ENCODE results near the gene CIAO3.

DNA sequence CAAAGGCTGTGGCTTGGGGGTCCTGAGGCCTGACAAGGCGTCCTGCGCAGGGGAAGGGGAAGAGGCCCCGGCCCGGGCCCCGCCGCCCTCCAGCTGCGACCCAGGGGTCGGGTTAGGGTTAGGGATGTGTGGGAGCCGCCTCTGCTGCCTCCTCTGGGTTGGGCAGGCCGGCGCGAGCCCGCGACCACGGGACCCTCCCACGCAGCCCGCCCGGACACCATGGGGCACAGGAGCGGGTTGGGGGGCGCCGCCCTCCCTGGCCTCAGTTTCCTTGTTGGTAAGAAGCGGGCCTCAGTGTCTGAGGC, 386 bp downstream of the CIAO3 start:
- TF ChIP-seq, protein P1, sequence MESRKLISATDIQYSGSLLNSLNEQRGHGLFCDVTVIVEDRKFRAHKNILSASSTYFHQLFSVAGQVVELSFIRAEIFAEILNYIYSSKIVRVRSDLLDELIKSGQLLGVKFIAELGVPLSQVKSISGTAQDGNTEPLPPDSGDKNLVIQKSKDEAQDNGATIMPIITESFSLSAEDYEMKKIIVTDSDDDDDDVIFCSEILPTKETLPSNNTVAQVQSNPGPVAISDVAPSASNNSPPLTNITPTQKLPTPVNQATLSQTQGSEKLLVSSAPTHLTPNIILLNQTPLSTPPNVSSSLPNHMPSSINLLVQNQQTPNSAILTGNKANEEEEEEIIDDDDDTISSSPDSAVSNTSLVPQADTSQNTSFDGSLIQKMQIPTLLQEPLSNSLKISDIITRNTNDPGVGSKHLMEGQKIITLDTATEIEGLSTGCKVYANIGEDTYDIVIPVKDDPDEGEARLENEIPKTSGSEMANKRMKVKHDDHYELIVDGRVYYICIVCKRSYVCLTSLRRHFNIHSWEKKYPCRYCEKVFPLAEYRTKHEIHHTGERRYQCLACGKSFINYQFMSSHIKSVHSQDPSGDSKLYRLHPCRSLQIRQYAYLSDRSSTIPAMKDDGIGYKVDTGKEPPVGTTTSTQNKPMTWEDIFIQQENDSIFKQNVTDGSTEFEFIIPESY (IDR thresholded peaks at IDR 0.05; ENCODE audit: extremely low read depth, insufficient replicate concordance, low read length) = no peak
- TF ChIP-seq SP1 (IDR thresholded peaks at IDR 0.05; ENCODE audit: low read depth) = no peak
- TF ChIP-seq, protein P2, sequence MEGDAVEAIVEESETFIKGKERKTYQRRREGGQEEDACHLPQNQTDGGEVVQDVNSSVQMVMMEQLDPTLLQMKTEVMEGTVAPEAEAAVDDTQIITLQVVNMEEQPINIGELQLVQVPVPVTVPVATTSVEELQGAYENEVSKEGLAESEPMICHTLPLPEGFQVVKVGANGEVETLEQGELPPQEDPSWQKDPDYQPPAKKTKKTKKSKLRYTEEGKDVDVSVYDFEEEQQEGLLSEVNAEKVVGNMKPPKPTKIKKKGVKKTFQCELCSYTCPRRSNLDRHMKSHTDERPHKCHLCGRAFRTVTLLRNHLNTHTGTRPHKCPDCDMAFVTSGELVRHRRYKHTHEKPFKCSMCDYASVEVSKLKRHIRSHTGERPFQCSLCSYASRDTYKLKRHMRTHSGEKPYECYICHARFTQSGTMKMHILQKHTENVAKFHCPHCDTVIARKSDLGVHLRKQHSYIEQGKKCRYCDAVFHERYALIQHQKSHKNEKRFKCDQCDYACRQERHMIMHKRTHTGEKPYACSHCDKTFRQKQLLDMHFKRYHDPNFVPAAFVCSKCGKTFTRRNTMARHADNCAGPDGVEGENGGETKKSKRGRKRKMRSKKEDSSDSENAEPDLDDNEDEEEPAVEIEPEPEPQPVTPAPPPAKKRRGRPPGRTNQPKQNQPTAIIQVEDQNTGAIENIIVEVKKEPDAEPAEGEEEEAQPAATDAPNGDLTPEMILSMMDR (IDR thresholded peaks at IDR 0.05 in 2 of 3, conservative IDR thresholded peaks at IDR 0.05 in 1 of 3; ENCODE audit: borderline replicate concordance in 1 of 3, insufficient read depth in 1 of 3, low read depth in 2 of 3, low read length in 2 of 3) = no peak
